Measurements from ENCODE around the gene TK1. TPM values are rescaled to one million over a fixed set of nuclear protein-coding genes. Genes with fewer than 3 reads are reported as not detected.

Gene TK1
- total RNA-seq, 2 experiments from 2014 or later: 93.1 to 97.8 TPM

GRCh38 chr17:78137392-78138203 lies 49.3 kb downstream of the TK1 start:
- Mint-ChIP-seq H3K9me3 (no peaks in the 10 kb centered on the region), H3K36me3 (peaks cover 38% of the 10 kb centered on the region), H3K27ac (peak overlapping the region; percentile 82), H3K4me1 (peaks cover 56% of the 10 kb centered on the region), H3K4me3 (peak overlapping the region; percentile 72), H3K27me3 (no peaks in the 10 kb centered on the region)
- DNase-seq (peak; percentile 74), ATAC-seq (ENCODE audit: low read depth) (peak; percentile 26)
- POLR2A ChIA-PET: interaction anchor here (0.8 to 14.8 kb wide), 9 partner anchors 13 to 256 kb away, joined by 3 to 380 read pairs (median 5); partner anchors contain the start of genes TMC6 and TMC8

DNA sequence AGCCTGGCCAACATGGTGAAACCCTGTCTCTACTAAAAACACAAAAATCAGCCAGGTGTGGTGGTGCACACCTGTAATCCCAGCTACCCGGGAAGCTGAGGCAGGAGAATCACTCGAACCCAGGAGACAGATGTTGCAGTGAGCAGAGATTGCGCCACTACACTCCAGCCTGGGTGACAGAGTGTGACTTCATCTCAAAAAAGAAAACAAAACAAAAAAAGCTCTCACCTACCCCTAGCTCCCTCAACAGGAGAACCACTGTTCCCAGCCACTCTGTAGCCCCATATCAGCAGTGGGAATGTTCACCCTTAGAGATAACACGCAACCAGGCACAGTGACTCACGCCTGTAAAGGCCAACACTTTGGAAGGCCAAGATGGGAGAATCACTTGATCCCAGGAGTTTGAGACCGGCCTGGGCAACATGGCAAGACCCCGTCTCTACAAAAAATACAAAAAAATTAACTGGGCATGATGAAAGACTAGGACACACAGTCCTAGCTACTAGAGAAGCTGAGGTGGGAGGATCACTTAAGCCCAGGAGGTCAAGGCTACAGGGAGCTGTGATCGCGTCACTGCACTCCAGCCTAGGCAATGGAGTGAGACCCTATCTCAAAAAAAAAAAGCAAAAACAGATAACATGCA lies 50.9 kb downstream of the TK1 start:
- Mint-ChIP-seq H3K4me1 (peaks cover 52% of the 10 kb centered on the region), H3K27ac (peak overlapping the region; percentile 82), H3K36me3 (peaks cover 38% of the 10 kb centered on the region), H3K9me3 (no peaks in the 10 kb centered on the region), H3K4me3 (peak overlapping the region; percentile 42), H3K27me3 (no peaks in the 10 kb centered on the region)
- ATAC-seq (ENCODE audit: low read depth) (no peak), DNase-seq (no peak)
- POLR2A ChIA-PET: interaction anchor here (1.5 to 14.8 kb wide), 4 partner anchors 8 to 41 kb away, joined by 6 to 380 read pairs (median 26); partner anchors contain the start of genes TMC6 and TMC8

GRCh38 chr17:78134899-78135385 lies 51.9 kb downstream of the TK1 start:
- H3K4me1 Mint-ChIP-seq: peaks cover 51% of the 10 kb centered on the region
- H3K27me3 Mint-ChIP-seq: no peaks in the 10 kb centered on the region
- no peak overlapping the region for H3K27ac Mint-ChIP-seq
- H3K9me3 Mint-ChIP-seq: no peaks in the 10 kb centered on the region
- no peak for ATAC-seq (ENCODE audit: low read depth)
- peaks cover 44% of the 10 kb centered on the region for H3K36me3 Mint-ChIP-seq
- H3K4me3 Mint-ChIP-seq: peak overlapping the region; percentile 10
- DNase-seq: no peak
- POLR2A ChIA-PET: interaction anchor here (0.6 to 14.8 kb wide), 5 partner anchors 9 to 1401 kb away, joined by 3 to 380 read pairs (median 11); partner anchors contain the start of genes TMC6 and TMC8

DNA sequence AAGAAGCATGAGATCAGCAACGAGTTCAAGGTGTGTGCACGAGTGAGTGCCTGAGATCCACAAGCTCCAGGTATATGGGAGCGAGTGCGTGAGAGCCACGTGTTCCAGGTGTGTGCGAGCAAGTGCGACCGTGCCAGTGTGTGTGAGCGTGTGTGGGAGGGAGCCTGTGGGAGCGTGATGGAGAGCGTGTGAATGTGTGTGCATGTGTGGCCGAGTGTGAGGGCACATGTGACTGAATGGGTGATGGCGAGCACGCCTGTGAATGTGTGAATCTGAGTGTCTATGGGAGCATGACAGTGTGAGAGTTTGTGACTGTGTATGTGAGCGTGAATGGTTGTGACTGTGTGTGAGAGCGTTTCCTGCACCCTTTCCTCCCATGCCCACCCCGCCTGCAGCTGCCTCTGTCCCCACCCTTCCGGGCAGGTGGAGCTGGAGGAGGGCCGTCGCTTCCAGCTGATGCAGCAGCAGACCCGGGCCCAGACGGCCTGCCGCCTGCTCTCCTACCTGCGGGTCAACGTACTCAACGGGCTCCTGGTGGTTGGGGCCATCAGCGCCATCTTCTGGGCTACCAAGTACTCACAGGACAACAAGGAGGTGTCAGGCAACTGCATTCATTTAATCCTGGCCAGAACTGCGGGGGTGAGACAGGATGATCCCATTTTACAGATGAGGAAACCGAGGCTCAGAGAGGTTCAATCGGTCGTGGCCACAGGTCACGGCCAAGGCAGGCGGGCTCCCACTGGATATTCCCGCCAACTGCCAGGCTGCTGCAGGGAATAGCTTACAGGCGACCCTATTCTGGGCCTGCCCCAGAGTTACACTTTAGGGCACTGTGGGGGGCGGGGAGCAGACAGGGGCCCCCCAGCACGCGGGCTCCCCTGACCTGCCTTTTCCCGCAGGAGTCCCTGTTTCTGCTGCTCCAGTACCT lies 52.6 kb downstream of the TK1 start:
- Mint-ChIP-seq H3K4me3 (peak overlapping the region; percentile 93), H3K4me1 (peaks cover 53% of the 10 kb centered on the region), H3K36me3 (peaks cover 44% of the 10 kb centered on the region), H3K9me3 (no peaks in the 10 kb centered on the region), H3K27me3 (no peaks in the 10 kb centered on the region), H3K27ac (peak overlapping the region; percentile 81)
- ATAC-seq (ENCODE audit: low read depth) (peak; percentile 11), DNase-seq (peak; percentile 79)
- POLR2A ChIA-PET: interaction anchor here (1.4 to 14.8 kb wide), 4 partner anchors 9 to 1400 kb away, joined by 3 to 380 read pairs (median 26); partner anchors contain the start of genes TMC6 and TMC8

DNA sequence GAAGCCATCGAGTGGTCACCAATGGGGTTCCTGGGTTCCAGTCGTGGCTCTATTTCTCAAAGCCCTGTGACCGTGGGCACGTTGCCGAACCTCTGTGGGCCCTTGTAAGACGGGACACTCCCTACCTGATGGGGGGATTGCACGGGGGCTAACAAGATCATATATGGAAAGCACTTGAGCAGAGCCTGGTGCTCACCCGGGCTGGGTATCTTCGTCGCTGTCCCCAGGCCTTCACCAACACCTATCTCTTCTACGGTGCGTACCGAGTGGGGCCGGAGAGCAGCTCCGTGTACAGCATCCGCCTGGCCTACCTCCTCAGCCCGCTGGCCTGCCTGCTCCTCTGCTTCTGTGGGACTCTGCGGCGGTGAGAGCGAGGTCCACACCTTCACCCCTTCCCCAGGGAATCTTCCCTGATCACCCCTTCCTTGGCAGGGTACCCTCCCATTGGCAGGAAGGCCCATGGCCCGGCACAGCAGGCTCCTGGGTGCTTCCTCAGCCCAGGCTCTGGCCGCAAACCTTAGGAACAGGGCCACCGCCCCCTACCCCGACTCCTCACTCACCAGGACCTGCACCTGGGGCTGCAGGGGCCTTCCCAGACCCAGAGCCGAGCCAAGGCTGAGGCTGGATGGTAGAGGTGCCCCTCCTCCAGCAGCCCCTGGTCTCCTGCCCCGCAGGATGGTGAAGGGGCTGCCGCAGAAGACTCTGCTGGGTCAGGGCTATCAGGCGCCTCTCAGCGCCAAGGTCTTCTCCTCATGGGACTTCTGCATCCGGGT lies 53.5 kb downstream of the TK1 start:
- POLR2A ChIA-PET: interaction anchor here (1.2 to 14.8 kb wide), 5 partner anchors 9 to 1399 kb away, joined by 3 to 380 read pairs (median 11); partner anchors contain the start of genes TMC6 and TMC8
- Mint-ChIP-seq H3K27ac (peak overlapping the region; percentile 81), H3K27me3 (no peaks in the 10 kb centered on the region), H3K9me3 (no peaks in the 10 kb centered on the region), H3K36me3 (peaks cover 44% of the 10 kb centered on the region), H3K4me3 (peak overlapping the region; percentile 93), H3K4me1 (peaks cover 49% of the 10 kb centered on the region)
- no peak for DNase-seq
- ATAC-seq (ENCODE audit: low read depth): no peak

GRCh38 chr17:78132767-78133178 lies 54.1 kb downstream of the TK1 start:
- no peak for ATAC-seq (ENCODE audit: low read depth)
- Mint-ChIP-seq H3K4me1 (peaks cover 46% of the 10 kb centered on the region), H3K27ac (peak overlapping the region; percentile 81), H3K36me3 (peaks cover 45% of the 10 kb centered on the region), H3K9me3 (no peaks in the 10 kb centered on the region), H3K27me3 (no peaks in the 10 kb centered on the region), H3K4me3 (peak overlapping the region; percentile 93)
- DNase-seq: no peak
- POLR2A ChIA-PET: interaction anchor here (1.2 to 14.8 kb wide), 5 partner anchors 9 to 54 kb away, joined by 3 to 380 read pairs (median 40); partner anchors contain the start of genes TMC6 and TMC8

GRCh38 chr17:78132084-78132676 lies 54.7 kb downstream of the TK1 start:
- POLR2A ChIA-PET: interaction anchor here (0.6 to 14.8 kb wide), 7 partner anchors 8 to 174 kb away, joined by 3 to 380 read pairs (median 3); partner anchors contain the start of genes TMC6, TMC8 and TNRC6C
- H3K9me3 Mint-ChIP-seq: no peaks in the 10 kb centered on the region
- peaks cover 41% of the 10 kb centered on the region for H3K4me1 Mint-ChIP-seq
- peak overlapping the region; percentile 99 for H3K4me3 Mint-ChIP-seq
- H3K36me3 Mint-ChIP-seq: peaks cover 45% of the 10 kb centered on the region
- ATAC-seq (ENCODE audit: low read depth) (peak; percentile 13), DNase-seq (peak; percentile 84)
- peak overlapping the region; percentile 81 for H3K27ac Mint-ChIP-seq
- H3K27me3 Mint-ChIP-seq: no peaks in the 10 kb centered on the region

DNA sequence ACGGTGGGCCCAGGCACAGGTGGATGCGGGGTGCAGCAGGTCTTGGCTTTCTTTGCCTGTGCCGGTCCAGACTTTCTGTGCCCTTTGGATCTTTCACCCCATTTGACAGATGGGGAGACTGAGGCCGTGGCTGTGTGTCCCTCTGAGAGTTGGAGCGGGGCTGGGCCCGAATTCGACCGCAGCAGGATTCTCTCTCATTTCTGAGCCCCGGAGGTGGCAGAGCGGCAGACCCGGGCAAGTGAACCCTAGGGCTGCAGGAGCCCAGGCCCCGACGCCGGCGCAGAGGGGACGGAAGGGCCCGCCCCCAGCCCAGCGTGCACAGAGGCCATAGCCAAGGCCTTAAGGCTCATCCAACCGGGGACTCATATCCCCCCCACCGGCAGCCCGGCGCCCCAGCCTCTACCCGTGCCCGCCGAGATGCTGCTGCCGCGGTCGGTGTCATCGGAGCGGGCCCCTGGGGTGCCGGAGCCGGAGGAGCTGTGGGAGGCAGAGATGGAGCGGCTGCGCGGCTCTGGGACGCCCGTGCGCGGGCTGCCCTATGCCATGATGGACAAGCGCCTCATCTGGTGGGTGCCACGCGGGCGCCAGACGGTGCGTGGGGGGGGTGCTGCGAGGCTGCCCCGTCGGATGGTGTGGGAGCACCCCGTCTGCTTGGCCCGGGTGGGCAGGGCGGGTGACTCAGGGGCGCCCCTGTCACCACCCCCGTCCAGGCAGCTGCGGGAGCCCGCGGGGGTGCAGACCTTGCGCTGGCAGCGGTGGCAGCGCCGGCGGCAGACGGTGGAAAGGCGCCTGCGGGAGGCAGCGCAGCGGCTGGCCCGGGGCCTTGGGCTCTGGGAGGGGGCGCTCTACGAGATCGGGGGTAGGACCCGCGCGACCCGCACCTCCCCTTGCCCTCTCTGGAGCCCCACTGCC lies 55.4 kb downstream of the TK1 start:
- ATAC-seq (ENCODE audit: low read depth): no peak

GRCh38 chr17:78130437-78131101 lies 56.3 kb downstream of the TK1 start, which contains the start of gene TMC8:
TSS of gene TMC8 (plus strand) at chr17:78130771. CDS start at chr17:78131589, 818 bp downstream.
- peak within 1 kb of the TSS; percentile 100 for H3K27ac Mint-ChIP-seq
- peak within 1 kb of the TSS; percentile 99 for H3K4me3 Mint-ChIP-seq
- H3K36me3 Mint-ChIP-seq: peaks cover 44% of the 10 kb centered on the region
- no peaks in the 10 kb centered on the region for H3K27me3 Mint-ChIP-seq
- DNase-seq (peak; percentile 80), ATAC-seq (ENCODE audit: low read depth) (peak; percentile 53)
- POLR2A ChIA-PET: interaction anchor here (0.6 to 13.9 kb wide), 14 partner anchors 8 to 1762 kb away, joined by 3 to 380 read pairs (median 4); partner anchors contain the start of genes AFMID, TK1 and TNRC6C
- H3K4me1 Mint-ChIP-seq: peaks cover 32% of the 10 kb centered on the region
- H3K9me3 Mint-ChIP-seq: no peaks in the 10 kb centered on the region

More for the DNA sequence above, 55.4 kb downstream of the TK1 start:
- H3K27me3 Mint-ChIP-seq: no peaks in the 10 kb centered on the region
- peaks cover 47% of the 10 kb centered on the region for H3K36me3 Mint-ChIP-seq
- H3K9me3 Mint-ChIP-seq: no peaks in the 10 kb centered on the region
- peak; percentile 72 for DNase-seq
- H3K4me1 Mint-ChIP-seq: peaks cover 37% of the 10 kb centered on the region
- H3K27ac Mint-ChIP-seq: peak overlapping the region; percentile 100
- peak overlapping the region; percentile 99 for H3K4me3 Mint-ChIP-seq
- POLR2A ChIA-PET: interaction anchor here (0.6 to 14.8 kb wide), 14 partner anchors 7 to 1460 kb away, joined by 3 to 380 read pairs (median 4); partner anchors contain the start of genes AFMID, TK1, TMC6 and TMC8

DNA sequence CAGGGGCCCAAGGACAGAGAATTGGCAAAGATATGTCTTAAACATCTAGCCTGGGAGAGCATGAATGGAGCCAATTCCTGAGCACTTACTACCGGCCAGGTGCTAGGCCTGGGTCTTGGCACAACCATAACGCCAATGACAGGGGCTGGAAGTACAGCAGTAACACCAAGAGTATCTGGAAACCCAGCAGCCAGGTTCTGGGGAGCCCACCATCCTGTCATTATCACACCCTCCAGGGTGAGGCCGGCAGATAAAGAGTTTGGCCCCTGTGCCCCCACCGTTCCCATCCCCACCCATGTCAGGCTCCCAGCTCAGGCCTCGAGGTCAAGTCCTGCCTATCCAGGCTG lies 56.8 kb downstream of the TK1 start:
- Mint-ChIP-seq H3K36me3 (peaks cover 41% of the 10 kb centered on the region), H3K4me1 (peaks cover 30% of the 10 kb centered on the region), H3K27ac (peak overlapping the region; percentile 100), H3K27me3 (no peaks in the 10 kb centered on the region), H3K4me3 (peak overlapping the region; percentile 99), H3K9me3 (no peaks in the 10 kb centered on the region)
- peak; percentile 58 for DNase-seq
- POLR2A ChIA-PET: interaction anchor here (0.6 to 13.9 kb wide), 12 partner anchors 9 to 1863 kb away, joined by 3 to 380 read pairs (median 3); partner anchors contain the start of genes AFMID, TK1 and TNRC6C
- no peak for ATAC-seq (ENCODE audit: low read depth)

All from activated naive CD8-positive, alpha-beta T cell treated with anti-CD3 and anti-CD28 coated beads, Interleukin-2, amount 10 ng/mL, durations not matched to agents 7 days and 5 days (primary cell).